Measurements from ENCODE around the gene MKI67.
"Not testable (repeated sequence)": the region's sequence is repeated elsewhere in the genome, so short reads cannot be mapped to it uniquely, and the experiment has no call there.

MKI67 gene

GRCh38 chr10:128125944-128126764 is at the start of gene MKI67:
Gene MKI67 (minus strand): TSS chr10:128126423. CDS start chr10:128125667, 756 bp downstream.
- peak; percentile 77 to 78 for DNase-seq (ENCODE audit: low read depth in 2 of 2, low spot score in 1 of 2)

GRCh38 chr10:128174581-128175559 is 48.6 kb upstream of the MKI67 start:
- no peak for DNase-seq (ENCODE audit: low read depth in 2 of 2, low spot score in 1 of 2)

GRCh38 chr10:128173386-128173785 is 47.2 kb upstream of the MKI67 start:
- DNase-seq (ENCODE audit: low read depth in 2 of 2, low spot score in 1 of 2): no peak

- no peak for DNase-seq (ENCODE audit: low read depth in 2 of 2, low spot score in 1 of 2)
These were observed 46.5 kb upstream of the MKI67 start for GRCh38 chr10:128172756-128173155.

GRCh38 chr10:128169811-128170379 is 43.7 kb upstream of the MKI67 start:
- no peak for DNase-seq (ENCODE audit: low read depth in 2 of 2, low spot score in 1 of 2)

- DNase-seq (ENCODE audit: low read depth in 2 of 2, low spot score in 1 of 2): no peak
These were observed 41.8 kb upstream of the MKI67 start for GRCh38 chr10:128167926-128168520.

GRCh38 chr10:128167123-128167522 is 40.9 kb upstream of the MKI67 start:
- DNase-seq (ENCODE audit: low read depth in 2 of 2, low spot score in 1 of 2): not testable (repeated sequence)

- no peak for DNase-seq (ENCODE audit: low read depth in 2 of 2, low spot score in 1 of 2)
These were observed 39.9 kb upstream of the MKI67 start for GRCh38 chr10:128166151-128166550.

GRCh38 chr10:128165536-128165935 is 39.3 kb upstream of the MKI67 start:
- no peak for DNase-seq (ENCODE audit: low read depth in 2 of 2, low spot score in 1 of 2)

GRCh38 chr10:128163701-128164100 is 37.5 kb upstream of the MKI67 start:
- no peak for DNase-seq (ENCODE audit: low read depth in 2 of 2, low spot score in 1 of 2)

- no peak for DNase-seq (ENCODE audit: low read depth in 2 of 2, low spot score in 1 of 2)
These were observed 34.8 kb upstream of the MKI67 start for GRCh38 chr10:128161031-128161430.

- no peak for DNase-seq (ENCODE audit: low read depth in 2 of 2, low spot score in 1 of 2)
These were observed 34.1 kb upstream of the MKI67 start for GRCh38 chr10:128160297-128160711.

GRCh38 chr10:128158021-128158795 is 32.0 kb upstream of the MKI67 start:
- DNase-seq (ENCODE audit: low read depth in 2 of 2, low spot score in 1 of 2): no peak

- DNase-seq (ENCODE audit: low read depth in 2 of 2, low spot score in 1 of 2): no peak
These were observed 31.0 kb upstream of the MKI67 start for GRCh38 chr10:128156999-128157755.

- DNase-seq (ENCODE audit: low read depth in 2 of 2, low spot score in 1 of 2): no peak
These were observed 26.7 kb upstream of the MKI67 start for GRCh38 chr10:128152741-128153580.

- no peak for DNase-seq (ENCODE audit: low read depth in 2 of 2, low spot score in 1 of 2)
These were observed 24.8 kb upstream of the MKI67 start for GRCh38 chr10:128151031-128151430.

GRCh38 chr10:128150561-128150960 is 24.3 kb upstream of the MKI67 start:
- DNase-seq (ENCODE audit: low read depth in 2 of 2, low spot score in 1 of 2): no peak

- DNase-seq (ENCODE audit: low read depth in 2 of 2, low spot score in 1 of 2): peak; percentile 52 to 57
These were observed 23.8 kb upstream of the MKI67 start for GRCh38 chr10:128150045-128150493.
